ENCODE results near the gene RPS6KB1.

- no peak for TF ChIP-seq RBFOX2 (IDR thresholded peaks at IDR 0.05; ENCODE audit: low read depth, low read length)
- TF ChIP-seq MAX (CRISPR knock-in tag; IDR thresholded peaks at IDR 0.05) = no peak
- no peak for TF ChIP-seq TGIF2 (CRISPR knock-in tag; IDR thresholded peaks at IDR 0.05)
- TF ChIP-seq TAF1 (IDR thresholded peaks at IDR 0.05; ENCODE audit: control insufficient read depth, extremely low read depth, insufficient read depth, low read length, severe bottlenecking) = no peak
- no peak for TF ChIP-seq CHD2 (IDR thresholded peaks at IDR 0.05; ENCODE audit: low read depth, low read length)
- no peak for TF ChIP-seq MYNN (IDR thresholded peaks at IDR 0.05)
- no peak for TF ChIP-seq MYNN (CRISPR knock-in tag; IDR thresholded peaks at IDR 0.05)
- no peak for TF ChIP-seq CTCF (IDR thresholded peaks at IDR 0.05 in 2 of 3, conservative IDR thresholded peaks at IDR 0.05 in 1 of 3; ENCODE audit: insufficient read depth in 2 of 3, low read depth in 1 of 3, low read length in 3 of 3)
- no peak for TF ChIP-seq AFF4 (CRISPR knock-in tag; IDR thresholded peaks at IDR 0.05)
- no peak for TF ChIP-seq POLR2AphosphoS5 (IDR thresholded peaks at IDR 0.05; ENCODE audit: control insufficient read depth, insufficient read depth, low read depth, low read length)
These were observed 23.5 kb downstream of the RPS6KB1 start for GRCh38 chr17:59916446-59916845.
